Epithelial cell of proximal tubule (primary cell): Measurements from ENCODE around the gene UBE2R2. TPM values are rescaled to one million over a fixed set of nuclear protein-coding genes. Genes with fewer than 3 reads are reported as not detected.
"Not testable (repeated sequence)": the region's sequence is repeated elsewhere in the genome, so short reads cannot be mapped to it uniquely, and the experiment has no call there.

Experiments
- DNase-seq: peaks from one replicate; pipeline ENCODE4 v3.0.0-alpha.2; 2011; ENCODE audit warnings: low read depth
- H3K4me3 ChIP-seq: 2 replicates; pipeline ENCODE4 v1.5.1; 2011; ENCODE audit warnings: low read depth, mild to moderate bottlenecking, low read length
- CTCF ChIP-seq: conservative IDR thresholded peaks from 2 replicates; pipeline ENCODE4 v1.5.1; 2012; ENCODE audit warnings: low read depth, mild to moderate bottlenecking, low read length
- total RNA-seq: library from RNA; depleted of rRNA; stranded (reverse); fragments of >200 nt; gene quantifications from 2 replicates; pipeline ENCODE4 v1.2.3, GENCODE V29; 2015

The UBE2R2 gene
- total RNA-seq, 1 donor from 2014 or later, result 27.4 TPM

GRCh38 chr9:33800886-33801285 lies 16.1 kb upstream of the UBE2R2 start:
- no peak overlapping the region for H3K4me3 ChIP-seq
- no peak for DNase-seq
- no peak for TF ChIP-seq CTCF

DNA sequence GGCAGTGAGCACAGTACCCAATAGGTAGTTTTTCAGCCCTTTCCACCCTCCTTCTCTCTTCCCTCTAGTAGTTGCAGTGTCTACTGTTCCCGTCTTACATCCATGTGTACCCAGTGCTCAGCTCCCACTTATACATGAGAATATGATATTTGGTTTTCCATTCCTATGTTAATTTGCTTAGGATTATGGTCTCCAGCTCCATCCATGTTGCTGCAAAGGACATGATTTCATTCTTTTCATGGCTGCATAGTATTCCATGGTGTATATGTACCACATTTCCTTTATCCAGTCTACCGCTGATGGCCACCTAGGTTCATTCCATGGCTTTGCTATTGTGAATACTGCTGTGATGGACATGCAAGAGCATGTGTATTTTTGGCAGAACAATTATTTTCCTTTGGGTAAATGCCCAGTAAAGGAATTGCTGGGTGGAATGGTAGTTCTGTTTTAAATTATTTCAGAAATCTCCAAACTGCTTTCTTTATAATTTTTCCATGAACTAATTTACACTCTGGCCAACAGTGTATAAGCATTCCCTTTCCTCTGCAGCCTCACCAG lies 14.9 kb upstream of the UBE2R2 start:
- DNase-seq, H3K4me3 ChIP-seq: not testable (repeated sequence)

GRCh38 chr9:33804196-33804595 lies 12.8 kb upstream of the UBE2R2 start:
- H3K4me3 ChIP-seq, result not testable (repeated sequence)

DNA sequence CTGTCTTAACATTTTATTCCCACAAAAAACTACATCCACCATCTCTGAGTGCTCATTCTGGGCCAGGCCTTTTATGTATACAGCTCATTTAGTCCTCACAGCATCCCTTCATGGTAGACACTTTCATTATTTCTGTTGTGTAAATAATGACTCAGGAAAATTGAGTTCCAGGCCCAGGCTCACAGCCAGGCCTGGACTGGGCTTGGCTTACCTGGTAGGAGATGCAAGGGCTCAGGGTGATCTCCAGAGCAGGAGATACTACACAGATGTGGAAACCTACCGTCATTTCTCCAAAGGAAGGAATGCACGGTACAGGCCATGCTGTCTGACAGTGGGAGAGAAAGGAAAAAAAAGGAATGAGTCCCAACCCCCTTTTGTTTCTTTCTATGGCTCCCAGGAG lies 9.8 kb upstream of the UBE2R2 start:
- not testable (repeated sequence) for H3K4me3 ChIP-seq, DNase-seq

More at GRCh38 chr9:33804196-33804595, 12.8 kb upstream of the UBE2R2 start:
- not testable (repeated sequence) for DNase-seq

- H3K4me3 ChIP-seq, DNase-seq: not testable (repeated sequence)
These were observed 8.0 kb upstream of the UBE2R2 start for GRCh38 chr9:33808979-33809322.

GRCh38 chr9:33809506-33809905 lies 7.5 kb upstream of the UBE2R2 start:
- no peak overlapping the region for H3K4me3 ChIP-seq
- DNase-seq, result no peak
- TF ChIP-seq CTCF, result no peak

- peak; percentile 69 for TF ChIP-seq CTCF
- peak; percentile 96 for DNase-seq
- H3K4me3 ChIP-seq, result no peak overlapping the region
These were observed 3.0 kb upstream of the UBE2R2 start for GRCh38 chr9:33813712-33814641.

GRCh38 chr9:33815781-33816180 lies 1.2 kb upstream of the UBE2R2 start:
- DNase-seq, result no peak
- TF ChIP-seq CTCF, result no peak
- H3K4me3 ChIP-seq, result no peak overlapping the region
